PC-9 (cell line): ENCODE results near the gene TMEM59L.

Source experiments
- EZH2 ChIP-seq: fragments of 200-600 bp; sonication (generic); IDR thresholded peaks from 2 replicates; pipeline ENCODE4 v1.8.0; 2017; ENCODE audit warnings: antibody characterized with exemption, low read depth
- TF ChIP-seq, protein P1 (sequence below): fragments of 200-600 bp; sonication (generic); conservative IDR thresholded peaks from 2 replicates; pipeline ENCODE4 v1.6.1; 2017; ENCODE audit warnings: mixed run types, antibody characterized with exemption, mild to moderate bottlenecking, moderate library complexity

- TF ChIP-seq, protein P1, sequence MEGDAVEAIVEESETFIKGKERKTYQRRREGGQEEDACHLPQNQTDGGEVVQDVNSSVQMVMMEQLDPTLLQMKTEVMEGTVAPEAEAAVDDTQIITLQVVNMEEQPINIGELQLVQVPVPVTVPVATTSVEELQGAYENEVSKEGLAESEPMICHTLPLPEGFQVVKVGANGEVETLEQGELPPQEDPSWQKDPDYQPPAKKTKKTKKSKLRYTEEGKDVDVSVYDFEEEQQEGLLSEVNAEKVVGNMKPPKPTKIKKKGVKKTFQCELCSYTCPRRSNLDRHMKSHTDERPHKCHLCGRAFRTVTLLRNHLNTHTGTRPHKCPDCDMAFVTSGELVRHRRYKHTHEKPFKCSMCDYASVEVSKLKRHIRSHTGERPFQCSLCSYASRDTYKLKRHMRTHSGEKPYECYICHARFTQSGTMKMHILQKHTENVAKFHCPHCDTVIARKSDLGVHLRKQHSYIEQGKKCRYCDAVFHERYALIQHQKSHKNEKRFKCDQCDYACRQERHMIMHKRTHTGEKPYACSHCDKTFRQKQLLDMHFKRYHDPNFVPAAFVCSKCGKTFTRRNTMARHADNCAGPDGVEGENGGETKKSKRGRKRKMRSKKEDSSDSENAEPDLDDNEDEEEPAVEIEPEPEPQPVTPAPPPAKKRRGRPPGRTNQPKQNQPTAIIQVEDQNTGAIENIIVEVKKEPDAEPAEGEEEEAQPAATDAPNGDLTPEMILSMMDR: no peak
- TF ChIP-seq EZH2: no peak
Measured at GRCh38 chr19:18577365-18577914, 35.2 kb upstream of the TMEM59L start.
